GM19351 (cell line): ENCODE data around the gene KLC1.
"Not testable (repeated sequence)": the region's sequence is repeated elsewhere in the genome, so short reads cannot be mapped to it uniquely, and the experiment has no call there.

Source experiments
- ATAC-seq: cut with Tn5 transposase; IDR thresholded peaks from one replicate; pipeline ENCODE4 v1.9.1; 2021; ENCODE audit warnings: mild to moderate bottlenecking, moderate library complexity; ENCODE audit not compliant: unreplicated experiment

Gene KLC1

DNA sequence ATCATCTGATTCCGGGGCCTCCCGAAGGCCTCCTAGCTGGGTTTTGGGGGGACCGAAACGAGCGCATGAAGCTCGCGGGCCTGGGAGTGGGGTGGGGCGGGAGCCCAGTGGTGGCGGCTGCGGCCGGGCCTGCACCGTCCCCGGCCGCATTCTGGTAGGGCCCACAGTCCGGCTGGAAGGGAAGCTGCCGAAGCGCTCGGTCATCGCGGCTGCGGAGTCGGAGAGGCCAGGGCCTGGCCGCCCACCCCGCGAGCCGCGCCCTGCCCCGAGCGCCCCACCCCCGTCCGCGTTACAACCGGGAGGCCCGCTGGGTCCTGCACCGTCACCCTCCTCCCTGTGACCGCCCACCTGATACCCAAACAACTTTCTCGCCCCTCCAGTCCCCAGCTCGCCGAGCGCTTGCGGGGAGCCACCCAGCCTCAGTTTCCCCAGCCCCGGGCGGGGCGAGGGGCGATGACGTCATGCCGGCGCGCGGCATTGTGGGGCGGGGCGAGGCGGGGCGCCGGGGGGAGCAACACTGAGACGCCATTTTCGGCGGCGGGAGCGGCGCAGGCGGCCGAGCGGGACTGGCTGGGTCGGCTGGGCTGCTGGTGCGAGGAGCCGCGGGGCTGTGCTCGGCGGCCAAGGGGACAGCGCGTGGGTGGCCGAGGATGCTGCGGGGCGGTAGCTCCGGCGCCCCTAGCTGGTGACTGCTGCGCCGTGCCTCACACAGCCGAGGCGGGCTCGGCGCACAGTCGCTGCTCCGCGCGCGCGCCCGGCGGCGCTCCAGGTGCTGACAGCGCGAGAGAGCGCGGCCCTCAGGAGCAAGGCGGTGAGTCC, at the start of gene KLC1:
KLC1 (plus strand) TSS at position 528 of the 819 bp plus-strand sequence. CDS start 25,354 bp downstream, outside the sequence.
- ATAC-seq: peak; percentile 50

DNA sequence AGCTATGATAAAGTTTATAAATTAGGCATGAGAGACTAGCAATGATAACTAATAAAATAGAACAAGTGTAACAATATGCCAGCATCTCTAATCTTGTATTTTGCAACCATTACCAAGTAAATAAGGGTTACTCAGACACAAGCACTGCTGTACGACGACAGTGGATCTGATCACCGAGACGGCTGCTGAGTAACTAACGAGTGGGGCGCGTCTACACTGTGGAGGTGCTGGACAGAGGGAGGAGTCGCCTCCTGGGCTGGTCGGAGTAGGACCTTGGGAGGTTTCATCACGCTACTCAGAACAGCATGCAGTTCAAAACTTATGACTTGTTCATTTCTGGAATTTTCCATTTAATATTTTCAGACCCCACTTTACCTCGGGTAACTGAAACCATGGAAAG, 47.8 kb upstream of the KLC1 start:
- ATAC-seq: no peak

DNA sequence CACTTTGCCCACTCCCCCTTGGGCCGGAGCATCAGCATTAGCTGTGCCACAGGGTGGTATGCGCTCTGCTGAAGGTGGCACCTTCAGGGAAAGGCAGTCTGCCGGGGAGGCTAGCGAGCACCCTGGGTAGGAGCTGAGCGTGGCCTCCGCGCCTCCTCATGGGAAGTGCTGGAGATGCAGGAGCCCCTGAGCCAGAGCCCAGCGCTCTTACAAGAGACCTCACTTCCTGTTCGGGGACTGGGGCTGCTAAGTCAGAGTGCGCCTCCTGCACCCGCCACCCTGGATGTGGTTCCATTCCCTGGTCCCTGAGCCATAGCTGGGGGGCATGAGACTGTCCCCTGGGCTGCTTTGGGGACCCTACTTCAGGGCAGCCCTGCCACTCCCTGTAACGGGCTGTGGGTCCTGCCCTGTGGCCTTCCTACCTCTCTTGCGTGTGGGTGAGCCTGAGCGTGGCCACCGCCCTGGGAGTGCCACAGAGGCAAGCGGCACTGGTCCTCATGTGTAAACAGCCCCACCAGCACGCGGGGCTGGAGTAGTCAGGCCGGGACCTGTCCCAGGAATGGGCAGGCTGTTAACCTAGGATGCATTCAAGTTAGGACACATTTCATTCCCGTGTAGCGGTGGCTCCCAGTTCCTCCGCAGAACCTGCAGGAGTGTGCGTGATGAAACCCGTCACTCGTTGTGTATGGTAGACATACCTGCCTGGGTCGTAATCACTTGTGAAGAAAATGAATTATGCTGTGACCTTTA, 46.9 kb upstream of the KLC1 start:
- ATAC-seq: no peak

DNA sequence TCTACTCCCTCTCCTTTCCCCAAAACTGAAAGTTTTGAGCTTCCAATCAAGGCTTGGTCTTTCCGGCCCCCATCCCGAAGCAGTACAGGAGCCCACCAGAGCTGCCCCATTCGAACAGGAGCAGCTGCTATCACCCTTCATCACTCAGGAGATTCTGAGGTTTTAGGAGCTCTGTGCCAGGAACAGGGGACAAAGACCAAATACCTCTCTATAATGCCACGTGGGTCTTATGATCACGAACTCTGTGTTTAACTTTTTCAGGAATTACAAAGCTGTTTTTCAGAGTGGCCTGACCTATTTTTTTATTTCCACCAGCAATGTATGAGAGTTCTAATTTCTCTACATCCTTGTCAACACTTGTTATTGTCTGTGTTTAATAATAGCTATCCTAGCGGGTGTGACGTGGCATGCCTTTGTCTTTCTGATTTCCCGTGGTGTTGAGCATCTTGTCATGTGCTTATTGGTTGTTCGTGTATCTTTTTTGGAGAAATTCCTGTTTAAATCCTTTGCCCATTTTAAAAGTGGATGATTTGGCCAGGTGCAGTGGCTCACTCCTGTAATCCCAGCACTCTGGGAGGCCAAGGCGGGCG, 44.6 kb upstream of the KLC1 start:
- ATAC-seq: no peak

DNA sequence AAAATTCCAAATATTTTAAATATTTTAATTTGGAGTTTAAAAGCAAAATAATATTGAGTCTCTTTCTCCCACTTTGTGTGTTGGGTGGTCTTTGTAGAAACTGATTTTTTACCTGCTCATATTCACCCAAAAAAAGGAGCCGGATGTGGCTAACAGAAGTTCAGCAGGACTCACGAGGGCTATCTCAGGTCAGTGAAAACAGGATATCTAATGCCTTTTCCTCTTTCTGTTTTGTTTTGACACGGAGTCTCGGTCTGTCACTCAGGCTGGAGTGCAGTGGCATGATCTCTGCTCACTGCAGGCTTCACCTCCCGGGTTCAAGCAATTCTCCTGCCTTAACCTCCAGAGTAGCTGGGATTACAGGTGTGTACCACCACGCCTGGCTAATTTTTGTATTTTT, 35.4 kb upstream of the KLC1 start:
- peak; percentile 81 for ATAC-seq

DNA sequence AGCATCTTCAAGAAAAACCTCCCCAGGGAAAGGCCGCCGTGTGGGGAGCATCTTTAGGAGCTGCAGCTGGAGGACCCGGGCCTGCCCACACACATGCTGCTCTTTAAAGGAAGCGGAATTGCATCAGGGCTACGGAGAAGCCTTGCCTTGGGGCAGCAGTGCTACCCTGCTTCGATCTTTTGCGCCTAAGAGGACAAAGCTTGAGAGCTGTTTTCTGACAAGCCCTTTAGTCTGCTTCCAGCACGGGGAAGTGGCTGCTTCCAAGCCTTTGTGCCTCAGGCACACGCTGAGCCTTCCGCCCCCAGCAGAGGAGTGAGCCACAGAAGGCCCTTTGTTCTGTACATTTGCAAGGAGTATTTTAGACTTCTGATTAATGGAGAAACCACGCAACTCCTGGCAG, 34.7 kb upstream of the KLC1 start:
- no peak for ATAC-seq

DNA sequence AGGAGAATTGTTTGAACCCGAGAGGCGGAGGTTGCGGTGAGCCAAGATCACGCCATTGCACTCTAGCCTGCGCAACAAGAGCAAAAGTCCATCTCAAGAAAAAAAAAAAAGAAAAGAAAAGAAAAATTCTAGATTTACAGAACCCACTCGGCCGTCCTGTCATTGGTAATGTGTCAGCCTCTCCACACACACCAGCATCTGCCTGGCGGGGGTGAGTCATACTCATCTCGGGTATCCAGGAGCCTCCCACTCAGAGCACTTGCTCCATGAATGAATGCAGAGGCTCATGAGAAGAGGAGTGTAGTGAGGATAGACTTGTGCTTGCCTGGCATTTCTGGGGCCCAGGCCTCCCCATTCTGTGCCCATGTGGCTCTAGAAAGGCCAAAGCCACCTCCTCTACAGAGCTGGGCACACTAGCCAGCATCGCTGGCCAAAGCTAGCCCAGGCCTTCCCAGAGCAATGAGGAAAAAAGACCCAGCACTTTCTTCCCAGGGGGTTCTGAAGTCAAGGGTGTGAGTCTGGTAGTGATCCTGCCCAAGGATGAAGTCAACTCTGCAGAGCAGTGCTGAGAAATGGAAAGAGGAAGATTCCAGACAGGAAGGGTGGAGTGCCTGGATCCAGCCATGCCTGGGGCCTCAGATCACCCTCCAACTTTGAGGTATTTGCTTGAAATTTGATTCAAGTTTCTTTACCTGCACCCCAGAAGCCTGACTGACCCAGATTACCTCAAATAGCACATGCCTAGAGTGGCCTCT, 31.2 kb upstream of the KLC1 start:
- ATAC-seq: no peak

DNA sequence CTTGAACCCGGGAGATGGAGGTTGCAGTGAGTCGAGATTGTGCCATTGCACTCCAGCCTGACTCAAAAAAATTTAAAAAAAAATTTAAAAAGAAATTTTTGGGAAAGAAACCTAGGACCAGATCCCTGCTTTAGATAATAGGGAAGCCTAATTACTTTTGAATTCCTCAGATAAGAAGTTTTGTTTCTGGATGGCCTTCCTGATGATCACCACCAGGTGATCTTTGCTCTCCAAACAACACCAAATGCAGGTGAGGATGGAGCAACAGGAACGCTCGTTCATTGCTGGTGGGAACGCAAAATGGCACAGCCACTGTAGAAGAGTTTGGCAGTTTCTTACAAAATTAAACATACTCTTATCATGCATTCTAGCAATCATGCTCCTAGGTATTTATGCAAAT, 28.5 kb upstream of the KLC1 start:
- ATAC-seq: no peak

DNA sequence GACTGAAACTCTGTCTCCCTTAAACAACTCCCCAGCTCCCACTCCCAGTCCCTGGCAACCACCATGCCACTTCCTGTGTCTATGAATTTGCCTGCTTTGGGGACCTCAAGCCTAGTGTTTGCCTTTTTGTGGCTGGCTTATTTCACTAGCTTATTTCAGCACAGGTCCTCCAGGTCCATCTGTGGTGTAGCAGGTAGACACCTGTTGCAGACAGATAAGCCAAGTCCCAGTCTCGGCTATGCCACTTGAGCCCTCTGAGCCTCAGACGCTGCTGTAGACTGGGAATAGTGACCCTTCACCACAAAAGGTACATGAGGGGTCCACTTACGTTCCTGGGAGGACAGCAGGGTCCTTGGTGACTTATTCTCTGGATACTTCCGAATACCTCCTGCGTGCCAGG, 24.4 kb upstream of the KLC1 start:
- no peak for ATAC-seq

DNA sequence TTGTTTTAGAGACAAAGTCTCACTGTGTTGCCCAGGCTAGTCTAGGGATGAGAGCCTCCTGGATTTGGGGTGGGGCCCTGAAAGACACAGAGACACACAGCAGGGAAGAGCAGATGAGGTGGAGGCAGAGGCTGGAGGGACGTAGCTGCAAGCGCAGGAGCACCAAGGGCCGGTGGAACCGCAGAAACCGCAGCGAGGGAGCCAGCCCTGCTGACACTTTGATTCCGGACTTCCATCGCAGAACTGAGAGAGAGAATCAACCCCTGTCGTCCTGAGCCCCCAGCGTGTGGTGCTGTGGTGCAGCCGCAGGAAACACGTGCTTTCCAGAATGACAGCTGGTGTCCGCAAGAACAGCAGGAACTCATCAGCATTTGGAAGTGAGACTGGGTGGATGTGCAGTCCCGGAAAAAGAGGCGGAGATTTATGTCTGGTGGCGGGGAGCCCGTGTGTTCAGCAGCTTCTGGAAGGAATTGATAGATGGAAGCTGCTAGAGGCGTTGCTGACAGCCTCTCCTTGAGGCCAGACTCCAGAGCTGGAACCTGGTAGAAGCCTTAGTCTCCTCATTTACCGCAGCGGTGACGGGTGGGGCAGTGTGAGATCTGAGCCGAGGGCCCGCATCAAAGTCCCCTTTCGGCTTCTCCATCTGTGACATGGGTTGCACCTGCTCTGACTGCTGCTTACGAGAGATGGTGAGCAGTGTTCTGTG, 21.9 kb upstream of the KLC1 start:
- ATAC-seq: peak; percentile 74

DNA sequence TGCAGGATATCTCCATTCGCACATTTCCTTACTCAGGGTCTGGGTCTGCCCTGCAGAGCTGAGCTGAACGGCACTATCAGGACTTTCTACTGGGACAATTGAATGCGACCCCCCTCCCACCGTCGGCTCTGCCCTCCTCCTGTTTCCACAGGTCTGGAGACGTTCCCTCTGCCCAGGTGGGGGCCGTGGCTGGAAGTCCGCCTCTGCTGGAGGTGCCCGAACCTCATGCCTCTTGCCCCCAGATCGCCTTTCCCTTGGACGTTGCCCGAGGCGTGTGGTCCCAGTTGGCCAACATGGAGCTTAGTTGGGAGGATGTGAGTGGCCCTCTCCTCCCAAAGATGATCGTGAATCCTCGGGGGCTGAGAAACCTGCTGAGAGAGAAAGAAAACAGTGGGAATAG, 21.2 kb upstream of the KLC1 start:
- ATAC-seq: no peak

DNA sequence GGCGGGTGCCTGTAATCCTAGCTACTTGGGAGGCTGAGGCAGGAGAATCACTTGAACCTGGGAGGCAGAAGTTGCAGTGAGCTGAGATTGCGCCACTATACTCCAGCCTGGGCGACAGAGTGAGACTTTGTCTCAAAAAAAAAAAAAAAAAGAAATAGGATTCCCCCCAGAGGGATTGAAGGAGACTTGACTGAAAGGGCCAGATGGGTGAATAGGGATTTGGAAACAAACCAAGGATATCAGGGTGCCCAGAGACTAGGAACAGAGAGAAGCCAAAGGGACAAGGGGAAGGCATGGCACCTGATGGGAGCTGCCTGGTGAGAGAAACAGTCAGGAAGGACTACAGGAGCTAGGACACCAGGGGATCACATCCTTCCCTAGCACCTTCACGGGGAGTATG, 19.9 kb upstream of the KLC1 start:
- ATAC-seq: not testable (repeated sequence)

DNA sequence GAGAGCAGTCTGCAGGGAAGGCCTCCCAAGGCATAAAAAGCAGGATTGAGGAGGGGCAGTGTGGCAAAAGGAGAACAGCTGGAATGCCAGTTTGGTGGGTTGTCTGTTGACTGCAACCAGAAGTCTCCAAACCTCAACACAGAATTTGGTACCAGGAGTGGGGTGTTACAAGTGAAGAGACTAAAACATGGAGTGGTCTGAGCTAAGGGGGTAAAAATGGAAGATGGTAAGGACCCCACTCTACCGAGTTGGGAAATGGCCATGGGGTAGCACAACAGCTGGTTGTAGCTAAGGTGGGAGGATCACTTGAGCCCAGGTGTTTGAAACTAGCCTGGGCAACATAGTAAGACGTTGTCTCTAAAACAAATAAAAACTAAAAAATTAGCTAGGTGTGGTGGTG, 17.8 kb upstream of the KLC1 start:
- ATAC-seq: no peak

DNA sequence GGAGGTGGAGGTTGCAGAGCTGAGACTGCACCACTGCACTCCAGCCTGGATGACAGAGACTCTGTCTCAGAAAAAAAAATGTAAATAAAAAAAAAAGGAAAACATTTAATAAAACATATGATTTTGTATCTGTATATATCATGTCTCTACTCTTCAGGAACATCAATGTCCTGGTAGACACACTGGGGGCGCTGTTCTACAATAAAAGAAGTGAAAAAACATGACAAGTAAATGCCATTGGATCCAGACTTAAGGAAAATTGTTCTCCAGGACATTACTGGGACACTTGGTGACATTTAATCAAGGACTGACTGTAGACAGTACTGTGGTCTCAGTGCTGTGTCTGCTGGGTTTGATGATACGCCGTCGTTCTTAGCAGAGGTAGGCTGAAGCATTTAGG, 15.5 kb upstream of the KLC1 start:
- no peak for ATAC-seq

DNA sequence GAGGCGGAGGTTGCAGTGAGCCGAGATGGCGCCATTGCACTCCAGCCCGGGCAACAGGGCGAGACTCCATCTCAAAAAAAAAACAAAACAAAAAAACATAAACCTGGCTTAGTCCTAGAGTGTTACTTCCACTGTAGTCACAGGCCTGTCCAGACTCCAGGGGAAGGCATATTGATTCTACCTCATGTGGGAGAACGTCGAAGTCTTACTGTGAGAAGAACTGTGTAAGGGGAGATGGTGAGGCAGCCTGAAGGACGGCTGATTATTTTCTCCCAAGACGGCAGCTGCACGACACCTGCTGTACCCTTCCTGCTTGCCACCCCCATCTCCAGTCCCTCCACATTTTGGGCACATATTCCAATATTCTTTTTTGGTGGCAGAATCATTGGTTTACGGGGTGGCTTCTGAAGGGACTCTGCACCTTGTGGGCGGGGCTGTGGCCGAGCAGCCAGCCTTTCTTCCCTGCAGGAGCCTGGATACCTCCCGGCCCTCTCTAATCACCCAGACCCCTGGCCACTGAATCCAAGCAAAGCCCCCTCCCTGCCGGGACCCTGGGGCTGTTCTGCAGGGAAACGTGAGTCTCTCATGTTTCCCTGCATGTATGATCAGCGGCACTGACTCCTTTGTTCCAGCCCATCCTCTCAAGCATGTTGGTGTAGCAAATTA, 12.2 kb upstream of the KLC1 start:
- no peak for ATAC-seq

DNA sequence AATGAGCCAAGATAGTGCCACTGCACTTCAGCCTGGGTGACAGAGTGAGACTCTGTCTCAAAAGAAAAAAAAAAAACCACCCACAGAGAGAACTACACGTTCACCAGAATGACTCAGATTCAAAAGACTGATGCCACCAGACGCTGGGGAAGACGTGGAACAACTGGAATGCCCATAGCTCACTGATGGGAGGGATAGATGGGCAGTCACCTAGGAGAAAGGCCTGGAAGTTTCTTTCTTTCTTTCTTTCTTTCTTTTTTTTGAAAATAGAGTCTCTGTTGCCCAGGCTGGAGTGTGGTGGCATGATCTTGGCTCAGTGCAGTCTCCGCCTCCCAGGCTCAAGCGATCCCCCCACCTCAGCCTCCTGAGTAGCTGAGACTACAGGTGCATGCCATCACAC, 10.0 kb upstream of the KLC1 start:
- ATAC-seq: no peak

DNA sequence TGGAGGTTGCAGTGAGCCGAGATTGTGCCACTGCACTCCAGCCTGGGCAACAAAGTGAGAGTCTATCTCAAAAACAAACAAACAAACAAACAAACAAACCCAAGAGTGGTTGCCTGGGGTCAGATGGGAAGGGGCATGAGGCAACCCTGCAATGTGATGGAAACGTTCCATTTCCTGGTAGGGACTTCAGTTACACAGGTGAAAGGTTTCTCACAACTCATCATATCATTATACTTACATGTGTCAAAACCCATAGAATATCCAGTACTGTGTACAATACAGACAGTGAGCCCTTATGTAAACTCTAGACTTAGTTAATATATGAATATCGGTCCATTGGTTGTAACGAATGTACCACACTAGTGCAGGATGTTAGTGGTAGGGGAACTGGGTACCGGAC, 7.2 kb upstream of the KLC1 start:
- ATAC-seq: no peak

DNA sequence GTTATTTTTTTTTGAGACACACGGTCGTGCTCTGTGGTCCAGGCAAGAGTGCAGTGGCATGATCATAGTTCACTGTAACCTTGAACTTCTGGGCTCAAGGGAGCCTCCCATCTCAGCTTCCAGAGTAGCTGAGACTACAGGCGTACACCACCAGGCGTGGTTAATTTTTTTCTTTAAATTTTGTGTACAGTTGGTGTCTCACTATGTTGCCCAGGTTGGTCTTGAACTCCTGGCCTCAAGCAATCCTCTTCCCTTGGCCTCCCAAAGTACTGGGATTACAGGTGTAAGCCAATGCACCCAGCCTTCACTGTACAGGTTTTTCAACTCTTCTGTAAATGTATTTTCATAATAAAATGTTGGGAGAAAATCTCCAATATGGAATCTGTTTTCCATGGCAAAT, 5.7 kb upstream of the KLC1 start:
- ATAC-seq: no peak

DNA sequence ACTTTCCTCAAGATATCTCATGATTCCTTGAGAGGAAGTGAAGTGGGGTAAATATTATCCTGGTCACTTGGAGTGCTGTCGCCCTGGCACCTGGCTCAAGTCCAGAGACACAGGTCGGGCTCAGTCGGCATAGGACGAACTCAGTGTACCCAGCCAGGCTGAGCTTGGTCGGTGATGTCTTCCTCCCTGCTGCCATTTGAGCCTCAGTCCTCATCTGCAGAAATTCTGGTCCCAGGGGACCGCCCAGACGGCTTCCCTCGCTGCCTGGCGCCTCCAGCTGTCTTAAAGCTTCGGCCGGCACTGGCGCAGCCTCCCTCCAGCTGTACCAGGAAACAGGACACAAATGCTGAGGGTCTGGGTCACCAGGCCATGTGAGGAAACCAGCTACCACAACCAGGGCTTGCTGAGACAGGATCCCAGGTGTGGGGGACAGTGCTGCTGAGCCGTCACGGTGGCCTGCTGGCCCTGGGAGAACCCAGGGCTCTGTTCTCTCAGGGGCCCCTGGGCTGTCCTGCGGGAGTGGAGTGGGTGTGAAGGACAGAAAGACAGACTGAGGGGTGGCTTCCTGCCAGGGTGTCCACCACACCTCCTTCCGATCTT, 5.0 kb upstream of the KLC1 start:
- no peak for ATAC-seq

DNA sequence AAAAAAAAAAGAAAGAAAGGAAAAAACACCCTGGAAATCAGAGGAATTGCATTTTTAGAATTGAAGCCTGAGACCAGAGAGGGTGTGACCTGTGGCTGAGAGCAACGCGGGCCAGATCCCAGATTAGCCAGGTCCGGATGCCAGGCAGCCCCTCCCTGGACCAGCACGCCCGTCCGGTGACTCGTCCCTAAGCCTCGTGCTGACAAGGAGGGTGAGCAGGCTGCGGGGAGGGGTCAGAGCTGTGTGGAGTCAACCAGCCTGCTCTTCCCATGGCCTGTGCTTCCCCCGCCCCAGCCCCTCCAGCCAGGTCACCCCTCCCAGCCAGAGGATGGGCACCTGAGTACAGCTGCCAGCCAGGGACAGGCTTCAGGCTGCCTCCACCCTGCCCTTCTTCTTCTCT, 4.2 kb upstream of the KLC1 start:
- ATAC-seq: no peak
